ENCODE results near the gene R3HDM2. TPM values are rescaled to one million over a fixed set of nuclear protein-coding genes. Genes with fewer than 3 reads are reported as not detected.

R3HDM2 gene
- total RNA-seq, 2 donors from 2014 or later: 82.7 to 116 TPM

DNA sequence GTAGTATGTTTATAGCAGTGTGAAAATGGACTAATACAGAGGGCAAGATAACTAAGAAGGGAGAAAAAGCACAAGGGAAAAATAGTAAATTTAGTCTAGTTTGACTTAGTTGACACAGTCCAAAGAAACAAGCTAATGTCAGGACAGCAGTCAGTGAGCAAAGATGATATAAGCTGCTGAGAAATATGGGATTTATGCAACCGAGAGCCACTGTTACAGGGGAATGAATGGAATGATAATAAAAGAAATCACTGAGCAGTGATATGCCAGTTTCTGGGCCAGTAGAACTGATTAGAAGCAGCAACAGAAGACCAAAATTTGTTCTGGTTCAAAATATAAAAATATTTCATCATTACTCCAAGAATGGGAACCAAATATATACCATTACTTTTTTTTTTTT is 60.1 kb downstream of the R3HDM2 start:
- Histone ChIP-seq H3K4me1 (ENCODE audit: control insufficient read depth, insufficient read depth, low read length) (no peaks in the 10 kb centered on the region), H3K27me3 (ENCODE audit: control insufficient read depth, insufficient read depth, low read length, poor library complexity, severe bottlenecking) (no peaks in the 10 kb centered on the region), H3K9me3 (ENCODE audit: control insufficient read depth, low read length) (peaks cover 18% of the 10 kb centered on the region), H3K36me3 (ENCODE audit: control insufficient read depth, insufficient read depth, low read length) (peaks cover 15% of the 10 kb centered on the region), H3K27ac (ENCODE audit: low read depth, low read length) (no peak overlapping the region), H3K9ac (ENCODE audit: extremely low read depth, low read length, poor library complexity, severe bottlenecking) (no peak overlapping the region), H3K4me3 (ENCODE audit: low read length) (no peak overlapping the region)
- peaks cover 16% of the 10 kb centered on the region for H3K4me1 Mint-ChIP-seq
- DNase-seq: no peak
- peaks cover 35% of the 10 kb centered on the region for H3K36me3 Mint-ChIP-seq (ENCODE audit: low read depth)
- WGBS, 2 experiments (ENCODE audit: insufficient coverage in 1 of 2, insufficient read length in 1 of 2): 80 to 93% methylated on average over 1 of the region's 1 CpG
- H3K27me3 Mint-ChIP-seq (ENCODE audit: insufficient read depth): no peaks in the 10 kb centered on the region
- no peak for TF ChIP-seq CTCF (conservative IDR thresholded peaks at IDR 0.05)
- peaks cover 16% of the 10 kb centered on the region for H3K9me3 Mint-ChIP-seq
- no peak overlapping the region for H3K4me3 Mint-ChIP-seq
- no peak overlapping the region for H3K27ac Mint-ChIP-seq

GRCh38 chr12:57370072-57370471 is 60.8 kb downstream of the R3HDM2 start:
- 95 to 96% methylated on average over 7 to 8 of the region's 11 CpGs for WGBS, 2 experiments (ENCODE audit: insufficient coverage in 1 of 2, insufficient read length in 1 of 2)
- H3K27ac Mint-ChIP-seq: no peak overlapping the region
- peaks cover 12% of the 10 kb centered on the region for H3K36me3 ChIP-seq (ENCODE audit: control insufficient read depth, insufficient read depth, low read length)

GRCh38 chr12:57369202-57369601 is 61.6 kb downstream of the R3HDM2 start:
- H3K27ac ChIP-seq (ENCODE audit: low read depth, low read length): no peak overlapping the region
- Mint-ChIP-seq H3K4me1 (peaks cover 16% of the 10 kb centered on the region), H3K9me3 (peaks cover 16% of the 10 kb centered on the region), H3K27me3 (ENCODE audit: insufficient read depth) (no peaks in the 10 kb centered on the region), H3K27ac (no peak overlapping the region), H3K36me3 (ENCODE audit: low read depth) (peaks cover 37% of the 10 kb centered on the region), H3K4me3 (no peak overlapping the region)
- 92 to 100% methylated on average over 3 of the region's 3 CpGs for WGBS, 2 experiments (ENCODE audit: insufficient coverage in 1 of 2, insufficient read length in 1 of 2)
- TF ChIP-seq CTCF (conservative IDR thresholded peaks at IDR 0.05): no peak
- H3K4me1 ChIP-seq (ENCODE audit: control insufficient read depth, insufficient read depth, low read length): no peaks in the 10 kb centered on the region
- peaks cover 18% of the 10 kb centered on the region for H3K9me3 ChIP-seq (ENCODE audit: control insufficient read depth, low read length)
- no peak overlapping the region for H3K9ac ChIP-seq (ENCODE audit: extremely low read depth, low read length, poor library complexity, severe bottlenecking)
- no peak for DNase-seq
- no peaks in the 10 kb centered on the region for H3K27me3 ChIP-seq (ENCODE audit: control insufficient read depth, insufficient read depth, low read length, poor library complexity, severe bottlenecking)
- H3K36me3 ChIP-seq (ENCODE audit: control insufficient read depth, insufficient read depth, low read length): peaks cover 11% of the 10 kb centered on the region
- no peak overlapping the region for H3K4me3 ChIP-seq (ENCODE audit: low read length)

More at GRCh38 chr12:57370072-57370471, 60.8 kb downstream of the R3HDM2 start:
- H3K9ac ChIP-seq (ENCODE audit: extremely low read depth, low read length, poor library complexity, severe bottlenecking): no peak overlapping the region
- Mint-ChIP-seq H3K4me3 (no peak overlapping the region), H3K27me3 (ENCODE audit: insufficient read depth) (no peaks in the 10 kb centered on the region), H3K4me1 (peaks cover 16% of the 10 kb centered on the region), H3K9me3 (peaks cover 16% of the 10 kb centered on the region), H3K36me3 (ENCODE audit: low read depth) (peaks cover 37% of the 10 kb centered on the region)
- no peaks in the 10 kb centered on the region for H3K4me1 ChIP-seq (ENCODE audit: control insufficient read depth, insufficient read depth, low read length)
- H3K4me3 ChIP-seq (ENCODE audit: low read length): no peak overlapping the region
- peaks cover 18% of the 10 kb centered on the region for H3K9me3 ChIP-seq (ENCODE audit: control insufficient read depth, low read length)
- no peak overlapping the region for H3K27ac ChIP-seq (ENCODE audit: low read depth, low read length)
- TF ChIP-seq CTCF (conservative IDR thresholded peaks at IDR 0.05): no peak
- no peaks in the 10 kb centered on the region for H3K27me3 ChIP-seq (ENCODE audit: control insufficient read depth, insufficient read depth, low read length, poor library complexity, severe bottlenecking)
- no peak for DNase-seq
